CD4-positive, alpha-beta memory T cell (primary cell): Measurements from ENCODE around the gene NPTX2. TPM values are rescaled to one million over a fixed set of nuclear protein-coding genes. Genes with fewer than 3 reads are reported as not detected.
A peak's percentile ranks its signal among the peaks of the same experiment; 100 is the strongest.

Experiments used
- CTCF ChIA-PET: fragments of 350-600 bp; sonication (Branson Sonifier 250); formaldehyde crosslinking; loops from one replicate; lab custom pipeline; 2021; ENCODE audit warnings: inconsistent platforms; ENCODE audit not compliant: partially characterized antibody; lab: Charles Lee
- POLR2A ChIA-PET: fragments of 350-600 bp; sonication (Branson Sonifier 250); formaldehyde crosslinking; loops from one replicate; lab custom pipeline; 2021; ENCODE audit not compliant: partially characterized antibody; lab: Charles Lee
- DNase-seq, 5 donors: peaks; one replicate each; pipeline versions ENCODE4 v3.0.0 to v3.0.0-alpha.2; 2020 to 2022; ENCODE audit warnings: mixed read lengths in 1 of 5
- H3K27ac ChIP-seq: one replicate; pipeline ENCODE4 v1.7.0; 2013; ENCODE audit warnings: low read depth, low read length
- H3K27me3 ChIP-seq: 2 replicates; pipeline ENCODE4 v1.7.0; 2013; ENCODE audit warnings: mild to moderate bottlenecking, low read length, moderate library complexity; ENCODE audit not compliant: insufficient read depth
- H3K36me3 ChIP-seq: 2 replicates; pipeline ENCODE4 v1.7.0; 2013; ENCODE audit warnings: mild to moderate bottlenecking, low read length, moderate library complexity; ENCODE audit not compliant: insufficient read depth
- H3K4me1 ChIP-seq: 2 replicates; pipeline ENCODE4 v1.7.0; 2013; ENCODE audit warnings: mild to moderate bottlenecking, low read length, moderate library complexity; ENCODE audit not compliant: insufficient read depth
- H3K4me3 ChIP-seq, 2 donors: one replicate each; pipeline ENCODE4 v1.7.0; 2013; ENCODE audit warnings: low read length in 2 of 2, mild to moderate bottlenecking in 1 of 2
- H3K9me3 ChIP-seq, 2 donors: one replicate each; pipeline ENCODE4 v1.7.0; 2013; ENCODE audit warnings: low read length in 2 of 2, control low read depth in 1 of 2; ENCODE audit not compliant: control insufficient read depth in 1 of 2
- H3K27ac Mint-ChIP-seq, 7 donors: one replicate each; pipeline ENCODE4 v1.8.0; 2020 to 2021; ENCODE audit warnings: mixed read lengths in 7 of 7, mild to moderate bottlenecking in 6 of 7, inconsistent platforms in 3 of 7, moderate library complexity in 3 of 7
- H3K27me3 Mint-ChIP-seq, 2 donors: one replicate each; pipeline ENCODE4 v1.8.0; 2020 to 2021; ENCODE audit warnings: mixed read lengths in 2 of 2
- H3K36me3 Mint-ChIP-seq, 2 donors: one replicate each; pipeline ENCODE4 v1.8.0; 2020 to 2021; ENCODE audit warnings: mixed read lengths in 2 of 2, inconsistent platforms in 1 of 2, mild to moderate bottlenecking in 1 of 2
- H3K4me1 Mint-ChIP-seq, 4 donors: one replicate each; pipeline ENCODE4 v1.8.0; 2020 to 2021; ENCODE audit warnings: mixed read lengths in 4 of 4, mild to moderate bottlenecking in 1 of 4
- H3K4me3 Mint-ChIP-seq, 8 donors: one replicate each; pipeline ENCODE4 v1.8.0; 2020 to 2021; ENCODE audit warnings: mixed read lengths in 8 of 8, mild to moderate bottlenecking in 7 of 8, moderate library complexity in 6 of 8, inconsistent platforms in 3 of 8
- H3K9me3 Mint-ChIP-seq, 8 donors: one replicate each; pipeline ENCODE4 v1.8.0; 2020 to 2021; ENCODE audit warnings: mixed read lengths in 8 of 8, mild to moderate bottlenecking in 5 of 8, inconsistent platforms in 3 of 8, moderate library complexity in 1 of 8
- intact Hi-C: fragments of 100-400 bp; cut with micrococcal nuclease; formaldehyde crosslinking; loops from one replicate; pipeline ENCODE4 v1.15.1; 2023
- polyA plus RNA-seq, 2 donors: library from polyadenylated mRNA; unstranded; fragments of 300-500 nt; fragmentation: Illumina TruSeq; gene quantifications; one replicate each; pipeline ENCODE4 v1.2.3, GENCODE V29; 2021
- total RNA-seq, 2 experiments: library from RNA; stranded (reverse); gene quantifications; one replicate each; pipeline ENCODE4 v1.2.3, GENCODE V29; 2021

The NPTX2 gene
- total and polyA plus RNA-seq, 4 experiments from 2014 or later = not detected

DNA sequence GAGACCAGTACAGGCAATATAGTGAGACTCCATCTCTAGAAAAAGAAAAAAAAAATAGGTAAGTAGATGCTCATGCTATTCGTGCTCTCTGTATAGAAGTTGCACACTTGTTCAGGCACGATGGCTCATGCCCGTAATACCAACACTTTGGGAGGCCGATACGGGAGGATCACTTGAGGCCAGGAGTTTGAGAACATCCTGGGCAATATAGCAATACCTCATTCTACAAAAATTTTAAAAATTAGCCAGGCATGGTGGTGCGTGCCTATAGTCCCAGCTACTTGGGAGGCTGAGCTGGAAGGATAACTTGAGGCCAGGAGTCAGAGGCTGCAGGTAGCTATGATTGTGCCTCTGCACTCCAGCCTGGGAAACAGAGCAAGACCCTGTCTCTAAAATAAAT lies 17.2 kb upstream of the NPTX2 start:
- H3K36me3 Mint-ChIP-seq = no peaks in the 10 kb centered on the region
- H3K36me3 ChIP-seq = no peaks in the 10 kb centered on the region
- ChIA-PET CTCF (no interaction called here), POLR2A (no interaction called here)
- H3K27me3 ChIP-seq = no peaks in the 10 kb centered on the region
- no peak overlapping the region for H3K27ac ChIP-seq
- no peaks in the 10 kb centered on the region for H3K9me3 ChIP-seq
- no peak overlapping the region for H3K4me3 Mint-ChIP-seq
- H3K4me1 Mint-ChIP-seq = no peaks in the 10 kb centered on the region
- intact Hi-C loops = no loop called here
- peaks cover 0 to 6% of the 10 kb centered on the region in 2 donors for H3K27me3 Mint-ChIP-seq
- H3K9me3 Mint-ChIP-seq = peaks cover 0 to 2% (median 0%) of the 10 kb centered on the region in 8 donors
- H3K4me3 ChIP-seq = no peak overlapping the region
- no peak overlapping the region for H3K27ac Mint-ChIP-seq
- H3K4me1 ChIP-seq = no peaks in the 10 kb centered on the region
- no peak for DNase-seq

DNA sequence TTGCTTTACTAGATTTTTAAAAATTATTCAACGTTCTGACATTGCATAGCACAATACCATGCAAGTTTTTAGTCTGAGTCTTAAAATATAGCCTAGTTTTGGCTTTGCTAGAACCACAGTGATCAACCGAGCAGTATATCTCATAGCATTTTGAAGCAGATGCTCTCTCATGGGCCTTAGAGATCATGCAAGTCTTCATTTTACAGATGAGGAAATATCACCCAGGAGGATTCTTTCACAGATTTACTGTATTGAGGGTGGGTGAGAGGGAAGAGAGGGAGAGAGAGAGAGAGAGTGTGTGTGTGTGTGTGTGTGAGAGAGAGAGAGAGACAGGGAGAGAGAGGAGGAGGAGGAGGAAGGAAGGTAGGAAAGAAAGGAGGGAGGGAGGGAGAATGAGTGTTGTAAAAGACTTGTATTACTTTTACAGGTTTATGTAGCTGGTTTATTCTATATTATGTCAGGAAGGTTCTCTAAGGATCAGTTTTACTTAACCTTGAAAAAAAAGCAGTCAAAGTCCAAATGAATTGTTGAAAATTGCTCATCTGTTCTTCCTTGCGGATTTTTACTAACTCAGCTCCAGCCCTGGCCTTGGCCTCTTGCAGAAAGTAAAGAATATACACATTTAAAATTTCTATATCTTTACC lies 14.2 kb upstream of the NPTX2 start:
- Histone ChIP-seq H3K36me3 (no peaks in the 10 kb centered on the region), H3K9me3 (no peaks in the 10 kb centered on the region), H3K27ac (no peak overlapping the region), H3K4me1 (no peaks in the 10 kb centered on the region), H3K27me3 (no peaks in the 10 kb centered on the region), H3K4me3 (no peak overlapping the region)
- H3K4me3 Mint-ChIP-seq = no peak overlapping the region
- peaks cover 0 to 6% (median 2%) of the 10 kb centered on the region in 8 donors for H3K9me3 Mint-ChIP-seq
- no peaks in the 10 kb centered on the region for H3K4me1 Mint-ChIP-seq
- ChIA-PET CTCF (no interaction called here), POLR2A (no interaction called here)
- no peaks in the 10 kb centered on the region for H3K36me3 Mint-ChIP-seq
- intact Hi-C loops = no loop called here
- H3K27me3 Mint-ChIP-seq = peaks cover 0 to 4% of the 10 kb centered on the region in 2 donors
- no peak overlapping the region for H3K27ac Mint-ChIP-seq
- no peak for DNase-seq

GRCh38 chr7:98603399-98603788 lies 13.7 kb upstream of the NPTX2 start:
- Histone ChIP-seq H3K9me3 (no peaks in the 10 kb centered on the region), H3K4me1 (no peaks in the 10 kb centered on the region), H3K27ac (no peak overlapping the region), H3K4me3 (no peak overlapping the region), H3K27me3 (no peaks in the 10 kb centered on the region), H3K36me3 (no peaks in the 10 kb centered on the region)
- Mint-ChIP-seq H3K4me3 (no peak overlapping the region), H3K27ac (no peak overlapping the region), H3K36me3 (no peaks in the 10 kb centered on the region), H3K4me1 (no peaks in the 10 kb centered on the region), H3K9me3 (peaks cover 0 to 6% (median 2%) of the 10 kb centered on the region in 8 donors), H3K27me3 (peaks cover 0 to 4% of the 10 kb centered on the region in 2 donors)
- POLR2A ChIA-PET = no interaction called here
- CTCF ChIA-PET = interaction anchor here (1.2 kb wide), 1 partner anchor 10 kb away, joined by 3 read pairs; no protein-coding TSS in a partner anchor
- no peak for DNase-seq
- intact Hi-C loops = no loop called here

- intact Hi-C loops = no loop called here
- no peak overlapping the region for H3K27ac ChIP-seq
- no peak for DNase-seq
- no peak overlapping the region for H3K4me3 ChIP-seq
- H3K27me3 Mint-ChIP-seq = peaks cover 21 to 27% of the 10 kb centered on the region in 2 donors
- H3K36me3 Mint-ChIP-seq = no peaks in the 10 kb centered on the region
- H3K36me3 ChIP-seq = no peaks in the 10 kb centered on the region
- H3K9me3 ChIP-seq = no peaks in the 10 kb centered on the region
- peaks cover 0 to 20% (median 7%) of the 10 kb centered on the region in 8 donors for H3K9me3 Mint-ChIP-seq
- H3K4me1 Mint-ChIP-seq = peaks cover 0 to 11% (median 0%) of the 10 kb centered on the region in 4 donors
- no peak overlapping the region for H3K4me3 Mint-ChIP-seq
- ChIA-PET CTCF (interaction anchor here (1.0 kb wide), 1 partner anchor 10 kb away, joined by 3 read pairs; no protein-coding TSS in a partner anchor), POLR2A (no interaction called here)
- no peaks in the 10 kb centered on the region for H3K4me1 ChIP-seq
- peak overlapping the region in 1 of 7 donors; percentile 74 for H3K27ac Mint-ChIP-seq
- peaks cover 7% of the 10 kb centered on the region for H3K27me3 ChIP-seq
Measured at GRCh38 chr7:98613601-98614425, 3.3 kb upstream of the NPTX2 start.

GRCh38 chr7:98616381-98617050 lies 569 bp upstream of the NPTX2 start:
- H3K36me3 Mint-ChIP-seq = no peaks in the 10 kb centered on the region
- POLR2A ChIA-PET = no interaction called here
- Histone ChIP-seq H3K4me3 (no peak overlapping the region), H3K27me3 (peaks cover 7% of the 10 kb centered on the region), H3K36me3 (no peaks in the 10 kb centered on the region), H3K9me3 (no peaks in the 10 kb centered on the region), H3K4me1 (no peaks in the 10 kb centered on the region), H3K27ac (no peak overlapping the region)
- H3K27me3 Mint-ChIP-seq = peaks cover 32 to 36% of the 10 kb centered on the region in 2 donors
- no peak overlapping the region for H3K27ac Mint-ChIP-seq
- H3K4me1 Mint-ChIP-seq = peaks cover 0 to 20% (median 1%) of the 10 kb centered on the region in 4 donors
- H3K9me3 Mint-ChIP-seq = peaks cover 0 to 15% (median 2%) of the 10 kb centered on the region in 8 donors
- no peak for DNase-seq
- no peak overlapping the region for H3K4me3 Mint-ChIP-seq
- intact Hi-C loops = no loop called here
- CTCF ChIA-PET = no interaction called here

DNA sequence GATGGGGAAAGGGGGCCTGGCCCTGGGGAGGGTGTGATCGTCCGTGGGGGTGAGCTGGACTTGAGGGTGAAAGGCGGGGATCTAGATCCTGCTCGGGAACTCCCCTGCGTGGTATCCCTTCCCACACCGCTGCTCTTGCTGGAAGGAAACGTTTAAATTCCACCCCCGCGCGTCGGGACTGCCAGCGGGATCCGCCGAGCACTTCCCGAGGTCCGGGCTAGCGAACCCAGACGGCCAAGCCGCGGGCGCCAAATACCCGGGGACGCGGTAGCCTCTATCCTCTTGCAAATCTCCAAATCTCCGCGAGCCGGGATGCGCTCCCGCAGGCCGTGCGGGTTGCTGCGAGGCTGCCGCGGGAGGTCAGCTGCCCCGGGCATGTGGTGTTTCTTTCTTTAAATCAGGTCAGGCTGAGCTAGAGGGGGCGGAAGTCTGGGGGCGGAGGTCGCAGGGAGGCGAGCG lies 904 bp downstream of the NPTX2 start:
- intact Hi-C loops = no loop called here
- peaks cover 0 to 20% (median 1%) of the 10 kb centered on the region in 4 donors for H3K4me1 Mint-ChIP-seq
- Histone ChIP-seq H3K36me3 (no peaks in the 10 kb centered on the region), H3K4me3 (no peak overlapping the region), H3K27me3 (peaks cover 7% of the 10 kb centered on the region), H3K27ac (no peak overlapping the region), H3K4me1 (no peaks in the 10 kb centered on the region), H3K9me3 (no peaks in the 10 kb centered on the region)
- no peak for DNase-seq
- peak overlapping the region in 1 of 8 donors; percentile 32 for H3K4me3 Mint-ChIP-seq
- H3K27me3 Mint-ChIP-seq = peaks cover 26 to 39% of the 10 kb centered on the region in 2 donors
- no peaks in the 10 kb centered on the region for H3K36me3 Mint-ChIP-seq
- no peak overlapping the region for H3K27ac Mint-ChIP-seq
- peaks cover 0 to 6% (median 1%) of the 10 kb centered on the region in 8 donors for H3K9me3 Mint-ChIP-seq
- ChIA-PET POLR2A (no interaction called here), CTCF (no interaction called here)

GRCh38 chr7:98618786-98619185 lies 1.7 kb downstream of the NPTX2 start:
- Mint-ChIP-seq H3K9me3 (peaks cover 0 to 5% (median under 1%) of the 10 kb centered on the region in 8 donors), H3K4me3 (peak overlapping the region in 1 of 8 donors; percentile 44), H3K27ac (no peak overlapping the region), H3K27me3 (peaks cover 24 to 37% of the 10 kb centered on the region in 2 donors), H3K4me1 (peaks cover 0 to 20% (median 1%) of the 10 kb centered on the region in 4 donors), H3K36me3 (no peaks in the 10 kb centered on the region)
- H3K4me3 ChIP-seq = no peak overlapping the region
- peaks cover 7% of the 10 kb centered on the region for H3K27me3 ChIP-seq
- CTCF ChIA-PET = no interaction called here
- POLR2A ChIA-PET = no interaction called here
- no peaks in the 10 kb centered on the region for H3K9me3 ChIP-seq
- no peaks in the 10 kb centered on the region for H3K4me1 ChIP-seq
- H3K36me3 ChIP-seq = no peaks in the 10 kb centered on the region
- H3K27ac ChIP-seq = no peak overlapping the region
- intact Hi-C loops = no loop called here
- DNase-seq = no peak
